DMS 273 (cell line): Measurements from ENCODE around the gene BHMT.
"Not testable (repeated sequence)": the region's sequence is repeated elsewhere in the genome, so short reads cannot be mapped to it uniquely, and the experiment has no call there.

ENCODE experiments used
- DNase-seq: peaks from one replicate; lab custom pipeline; 2025; ENCODE audit not compliant: unreplicated experiment; lab: John Stamatoyannopoulos, UW

Gene BHMT

GRCh38 chr5:79111960-79112702 lies 522 bp downstream of the BHMT start:
- DNase-seq: no peak

GRCh38 chr5:79112703-79113058 lies 1.1 kb downstream of the BHMT start:
- no peak for DNase-seq

- no peak for DNase-seq
Measured at GRCh38 chr5:79119486-79119885, 7.9 kb downstream of the BHMT start.

- DNase-seq: no peak
Measured at GRCh38 chr5:79120221-79120620, 8.6 kb downstream of the BHMT start.

GRCh38 chr5:79122973-79123372 lies 11.4 kb downstream of the BHMT start:
- peak; percentile 17 for DNase-seq

GRCh38 chr5:79124607-79125006 lies 13.0 kb downstream of the BHMT start:
- no peak for DNase-seq

- DNase-seq: no peak
Measured at GRCh38 chr5:79130781-79131180, 19.2 kb downstream of the BHMT start.

GRCh38 chr5:79133121-79133656 lies 21.6 kb downstream of the BHMT start:
- DNase-seq: peak; percentile 85

GRCh38 chr5:79133657-79134451 lies 22.2 kb downstream of the BHMT start:
- DNase-seq: peak; percentile 91

- DNase-seq: no peak
Measured at GRCh38 chr5:79135790-79136553, 24.4 kb downstream of the BHMT start.

- no peak for DNase-seq
Measured at GRCh38 chr5:79136618-79137017, 25.0 kb downstream of the BHMT start.

GRCh38 chr5:79140553-79140952 lies 28.9 kb downstream of the BHMT start:
- no peak for DNase-seq

GRCh38 chr5:79143684-79144379 lies 32.2 kb downstream of the BHMT start:
- no peak for DNase-seq

- DNase-seq: no peak
Measured at GRCh38 chr5:79147076-79147475, 35.5 kb downstream of the BHMT start.

GRCh38 chr5:79149433-79149832 lies 37.8 kb downstream of the BHMT start:
- DNase-seq: no peak

- no peak for DNase-seq
Measured at GRCh38 chr5:79151942-79152671, 40.5 kb downstream of the BHMT start.

- no peak for DNase-seq
Measured at GRCh38 chr5:79157305-79157704, 45.7 kb downstream of the BHMT start.

GRCh38 chr5:79161647-79162046 lies 50.0 kb downstream of the BHMT start:
- DNase-seq: not testable (repeated sequence)

- DNase-seq: no peak
Measured at GRCh38 chr5:79168031-79168430, 56.4 kb downstream of the BHMT start.

GRCh38 chr5:79170661-79171060 lies 59.1 kb downstream of the BHMT start:
- DNase-seq: no peak
